Common myeloid progenitor, CD34-positive (primary cell): ENCODE measurements around the gene TOM1L2.
A peak's percentile ranks its signal among the peaks of the same experiment; 100 is the strongest.

Experiments
- CTCF ChIA-PET: fragments of 350-600 bp; sonication (Branson Sonifier 250); formaldehyde crosslinking; loops from one replicate; lab custom pipeline; 2021; ENCODE audit warnings: antibody characterized with exemption; lab: Charles Lee
- POLR2A ChIA-PET: fragments of 350-600 bp; sonication (Branson Sonifier 250); formaldehyde crosslinking; loops from one replicate; lab custom pipeline; 2021; ENCODE audit warnings: antibody characterized with exemption; lab: Charles Lee
- DNase-seq, 3 donors: peaks; one replicate each; pipeline versions ENCODE4 v3.0.0 to v3.0.0-alpha.2; 2013
- H3K27ac ChIP-seq, 2 experiments: 1 replicate in 1 of 2; 2 replicates in 1 of 2; pipeline ENCODE4 v1.7.0; 2013; ENCODE audit warnings: inconsistent platforms in 2 of 2, low read length in 2 of 2, mild to moderate bottlenecking in 2 of 2, low read depth in 1 of 2, moderate library complexity in 1 of 2; ENCODE audit not compliant: severe bottlenecking in 2 of 2, insufficient read depth in 1 of 2, poor library complexity in 1 of 2
- H3K27me3 ChIP-seq, 5 experiments: replicated peaks in 2 of 5; 1 replicate in 3 of 5; 2 replicates in 2 of 5; pipeline versions ENCODE4 v1.6.1 to v1.7.0; 2013; ENCODE audit warnings: low read length in 4 of 5, mild to moderate bottlenecking in 2 of 5, moderate library complexity in 2 of 5, inconsistent platforms in 1 of 5; ENCODE audit not compliant: insufficient read depth in 5 of 5, control insufficient read depth in 4 of 5
- H3K36me3 ChIP-seq, 4 experiments: 1 replicate in 2 of 4; 2 replicates in 2 of 4; pipeline versions ENCODE4 v1.6.1 to v1.7.0; 2013; ENCODE audit warnings: low read length in 3 of 4, control low read depth in 1 of 4, mild to moderate bottlenecking in 1 of 4; ENCODE audit not compliant: control insufficient read depth in 4 of 4, insufficient read depth in 4 of 4
- H3K4me1 ChIP-seq, 4 experiments: 1 replicate in 3 of 4; 2 replicates in 1 of 4; pipeline versions ENCODE4 v1.6.1 to v1.7.1; 2013; ENCODE audit warnings: low read length in 3 of 4, mild to moderate bottlenecking in 3 of 4, control low read depth in 1 of 4, inconsistent platforms in 1 of 4, moderate library complexity in 1 of 4; ENCODE audit not compliant: control insufficient read depth in 4 of 4, insufficient read depth in 4 of 4; ENCODE audit errors: control extremely low read depth in 1 of 4
- H3K4me3 ChIP-seq, 7 experiments: 1 replicate in 4 of 7; 2 replicates in 3 of 7; pipeline versions ENCODE4 v1.5.1 to v1.7.0; 2013; ENCODE audit warnings: mild to moderate bottlenecking in 7 of 7, low read length in 6 of 7, moderate library complexity in 6 of 7, inconsistent platforms in 2 of 7, low read depth in 2 of 7, control low read depth in 1 of 7; ENCODE audit not compliant: insufficient read depth in 4 of 7, control insufficient read depth in 1 of 7; ENCODE audit errors: extremely low read depth in 1 of 7
- H3K9me3 ChIP-seq, 5 experiments: 1 replicate in 4 of 5; 2 replicates in 1 of 5; pipeline versions ENCODE4 v1.6.1 to v1.7.1; 2013; ENCODE audit warnings: low read length in 4 of 5, mild to moderate bottlenecking in 2 of 5, inconsistent platforms in 1 of 5, low read depth in 1 of 5, moderate library complexity in 1 of 5; ENCODE audit not compliant: control insufficient read depth in 4 of 5, insufficient read depth in 2 of 5; ENCODE audit errors: control extremely low read depth in 1 of 5
- WGBS: methylation state at CpG from one replicate; pipeline ENCODE4 v1.1.5; 2013; ENCODE audit not compliant: insufficient coverage; 5-methylcytosine and 5-hydroxymethylcytosine counted together

Gene TOM1L2

DNA sequence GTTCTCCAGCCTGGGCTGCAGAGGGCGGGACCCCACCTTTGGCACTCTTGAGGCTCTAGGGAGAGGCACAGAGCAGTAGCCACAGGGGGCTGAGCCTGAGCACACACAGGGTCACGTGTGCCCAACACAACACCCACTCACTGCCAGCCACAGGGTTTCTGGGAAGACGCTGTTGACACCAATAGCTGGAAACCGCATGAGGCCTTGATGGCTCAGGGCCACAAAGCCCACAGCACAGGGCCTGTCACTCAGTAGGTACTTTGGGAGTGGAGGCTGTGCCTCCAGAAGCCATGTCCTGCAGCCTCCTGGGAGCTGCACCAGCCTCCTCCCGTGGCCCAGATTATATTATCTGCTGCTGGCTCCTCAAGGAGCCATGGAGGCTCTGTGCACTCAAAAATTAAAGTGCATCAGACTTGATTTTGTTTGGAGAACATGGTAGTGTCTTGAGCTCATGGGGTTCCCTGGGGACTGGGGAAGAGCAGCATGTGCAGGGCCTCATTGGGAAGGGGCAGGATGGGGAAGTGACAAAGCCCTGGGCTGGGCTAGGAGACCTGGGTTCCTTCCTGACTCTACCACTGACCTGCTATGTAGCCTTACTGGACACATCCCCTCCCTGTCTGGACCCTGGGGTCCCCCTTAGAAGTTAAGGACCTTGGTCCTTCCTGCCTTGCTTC, 122.9 kb downstream of the TOM1L2 start:
- DNase-seq: peak; percentile 38 to 80 (median 79)
- H3K27ac ChIP-seq: peak overlapping the region in 1 of 2 experiments; percentile 51
- H3K9me3 ChIP-seq: no peaks in the 10 kb centered on the region
- H3K4me3 ChIP-seq: peak overlapping the region in 2 of 7 experiments; percentile 12 to 48
- H3K4me1 ChIP-seq: peaks cover 0 to 55% (median 46%) of the 10 kb centered on the region in 4 experiments
- ChIA-PET POLR2A (interaction anchor here (0.6 to 4.6 kb wide), 3 partner anchors 12 to 57 kb away, joined by 3 to 17 read pairs (median 3); partner anchors contain the start of gene SREBF1), CTCF (interaction anchor here (1.0 to 5.7 kb wide), 13 partner anchors 8 to 61 kb away, joined by 3 to 39 read pairs (median 4); partner anchors contain the start of gene SREBF1)
- no peaks in the 10 kb centered on the region for H3K27me3 ChIP-seq
- WGBS: 63% methylated on average over 3 of the region's 5 CpGs
- H3K36me3 ChIP-seq: no peaks in the 10 kb centered on the region

DNA sequence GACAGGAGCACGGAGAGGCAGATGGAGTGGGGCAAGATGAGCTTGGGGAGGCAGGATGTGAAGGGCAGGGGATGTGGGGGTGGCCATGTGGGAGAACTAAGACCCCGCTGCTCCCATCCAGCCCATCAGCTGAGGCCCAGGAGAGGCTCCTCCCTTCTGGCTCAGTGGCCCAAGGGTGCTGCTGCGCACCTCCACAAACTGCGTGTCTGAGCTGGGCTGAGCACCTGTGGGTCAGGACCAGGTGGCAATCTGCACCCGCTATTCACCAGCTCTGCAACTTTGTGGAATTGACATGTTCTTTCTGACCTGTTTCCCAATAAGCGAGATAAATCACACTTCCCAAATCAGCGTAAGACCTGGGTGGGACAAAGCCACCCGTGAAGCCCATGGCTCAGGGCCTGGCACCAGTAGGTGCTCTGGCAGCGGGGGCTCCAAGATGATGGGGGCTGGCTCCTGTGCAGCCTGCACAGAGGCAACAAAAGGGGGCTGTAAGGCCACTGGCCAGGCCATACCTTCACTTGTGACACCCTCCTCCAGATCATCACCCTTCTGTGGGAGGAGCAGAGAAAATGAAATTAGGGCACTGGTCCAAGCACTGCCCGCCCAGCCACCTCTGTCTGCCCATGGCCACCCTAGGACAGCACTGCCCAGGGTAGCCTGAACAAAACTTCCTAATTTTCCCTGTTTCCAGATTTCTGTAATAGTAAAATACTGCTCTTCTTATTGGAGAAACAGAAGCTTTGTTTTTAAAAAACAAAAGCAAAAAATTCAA, 123.7 kb downstream of the TOM1L2 start:
- Histone ChIP-seq H3K27me3 (no peaks in the 10 kb centered on the region), H3K27ac (no peak overlapping the region), H3K9me3 (no peaks in the 10 kb centered on the region), H3K4me1 (peaks cover 0 to 55% (median 46%) of the 10 kb centered on the region in 4 experiments), H3K36me3 (no peaks in the 10 kb centered on the region), H3K4me3 (peak overlapping the region in 2 of 7 experiments; percentile 1 to 48)
- ChIA-PET CTCF (interaction anchor here (1.0 to 5.7 kb wide), 13 partner anchors 10 to 62 kb away, joined by 3 to 39 read pairs (median 4); partner anchors contain the start of gene SREBF1), POLR2A (interaction anchor here (0.6 to 4.6 kb wide), 3 partner anchors 11 to 56 kb away, joined by 3 to 17 read pairs (median 3); partner anchors contain the start of gene SREBF1)
- no peak for DNase-seq
- 88% methylated on average over 8 of the region's 10 CpGs for WGBS

DNA sequence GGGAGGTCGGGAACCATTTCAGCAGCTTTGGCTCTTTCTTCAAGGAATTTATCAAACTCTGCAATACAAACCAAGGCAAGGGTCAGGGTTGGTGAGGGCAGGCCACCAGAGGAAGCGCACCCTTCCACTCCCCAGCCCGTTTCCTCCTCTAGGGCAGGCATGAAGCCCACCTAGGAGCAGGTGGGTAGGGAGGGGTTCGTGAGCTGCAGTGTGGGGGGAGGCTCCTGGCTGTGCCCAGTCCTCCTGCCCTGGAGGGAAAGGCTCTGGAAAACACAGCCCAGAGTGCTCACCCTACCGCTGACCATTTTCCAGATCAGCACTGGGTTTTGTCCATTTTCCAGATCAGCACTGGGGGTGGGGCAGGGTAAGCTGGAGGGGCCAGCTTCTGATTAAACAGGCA, 124.5 kb downstream of the TOM1L2 start:
- WGBS: 100% methylated on average over 1 of the region's 5 CpGs
- H3K27me3 ChIP-seq: no peaks in the 10 kb centered on the region
- no peak overlapping the region for H3K4me3 ChIP-seq
- POLR2A ChIA-PET: interaction anchor here (4.6 kb wide), 1 partner anchor 10 kb away, joined by 17 read pairs; the partner anchor contains the start of gene SREBF1
- no peak for DNase-seq
- no peaks in the 10 kb centered on the region for H3K36me3 ChIP-seq
- no peak overlapping the region for H3K27ac ChIP-seq
- H3K4me1 ChIP-seq: peaks cover 0 to 60% (median 46%) of the 10 kb centered on the region in 4 experiments
- CTCF ChIA-PET: interaction anchor here (0.8 to 5.7 kb wide), 8 partner anchors 9 to 39 kb away, joined by 3 to 39 read pairs (median 5); partner anchors contain the start of gene SREBF1
- H3K9me3 ChIP-seq: no peaks in the 10 kb centered on the region

DNA sequence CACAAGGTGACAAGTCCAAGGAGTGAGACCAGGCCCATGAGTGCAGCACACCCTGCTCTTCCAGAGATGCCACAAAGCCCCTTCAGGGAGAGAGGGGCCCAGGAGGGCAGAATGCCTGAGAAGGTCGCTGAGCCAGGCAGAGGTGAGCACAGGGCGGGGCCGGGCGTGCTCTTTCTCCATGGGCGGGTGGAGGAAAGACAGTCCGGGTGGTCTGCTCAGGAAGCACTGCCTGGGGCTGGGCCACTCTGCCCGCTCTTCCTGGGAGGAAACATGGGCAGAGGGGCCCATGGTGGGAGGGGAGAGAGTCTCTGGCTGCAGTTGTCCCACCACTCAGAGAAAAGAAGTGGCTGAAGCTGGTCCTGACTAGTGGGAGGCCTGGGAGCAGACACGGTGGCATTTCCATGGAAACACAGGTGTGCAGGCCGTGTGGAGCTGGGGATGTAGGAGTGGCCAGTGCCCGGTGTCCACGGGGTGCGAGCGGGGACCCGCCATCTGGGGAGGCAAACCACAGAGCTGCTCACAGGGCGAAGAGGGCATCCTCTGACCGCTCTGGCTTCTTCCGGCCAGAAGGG, 125.0 kb downstream of the TOM1L2 start:
- Histone ChIP-seq H3K4me1 (peaks cover 0 to 65% (median 46%) of the 10 kb centered on the region in 4 experiments), H3K27me3 (no peaks in the 10 kb centered on the region), H3K4me3 (peak overlapping the region in 1 of 7 experiments; percentile 24), H3K36me3 (no peaks in the 10 kb centered on the region), H3K27ac (no peak overlapping the region), H3K9me3 (no peaks in the 10 kb centered on the region)
- POLR2A ChIA-PET: interaction anchor here (4.6 kb wide), 1 partner anchor 10 kb away, joined by 17 read pairs; the partner anchor contains the start of gene SREBF1
- WGBS: 69% methylated on average over 13 of the region's 17 CpGs
- CTCF ChIA-PET: interaction anchor here (0.8 to 5.7 kb wide), 5 partner anchors 8 to 39 kb away, joined by 4 to 39 read pairs (median 11); partner anchors contain the start of gene SREBF1
- no peak for DNase-seq

DNA sequence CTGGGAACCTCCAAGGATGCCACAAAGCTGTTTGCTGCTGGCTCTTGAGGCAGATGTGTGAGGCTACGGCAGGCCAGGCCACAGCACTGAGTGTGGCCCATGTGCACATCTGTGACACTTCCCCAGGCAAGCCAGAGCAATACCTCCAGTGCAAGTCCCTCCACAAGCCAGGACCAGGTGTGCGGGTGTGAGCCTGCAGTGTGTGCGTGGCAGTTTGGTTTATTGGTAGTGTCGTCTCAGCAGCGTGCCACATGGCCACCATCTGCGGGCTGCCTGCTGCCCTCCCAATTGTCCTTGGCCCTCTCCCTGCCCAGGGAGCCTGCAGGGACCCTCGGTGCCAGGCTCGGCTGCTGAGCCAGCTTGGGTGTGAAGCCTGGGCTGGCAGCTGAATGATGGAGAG, 125.6 kb downstream of the TOM1L2 start:
- Histone ChIP-seq H3K36me3 (no peaks in the 10 kb centered on the region), H3K27ac (no peak overlapping the region), H3K4me1 (peaks cover 0 to 71% (median 46%) of the 10 kb centered on the region in 4 experiments), H3K9me3 (no peaks in the 10 kb centered on the region), H3K4me3 (peak overlapping the region in 1 of 7 experiments; percentile 24), H3K27me3 (no peaks in the 10 kb centered on the region)
- 100% methylated on average over 8 of the region's 8 CpGs for WGBS
- ChIA-PET CTCF (interaction anchor here (1.0 to 5.7 kb wide), 4 partner anchors 8 to 40 kb away, joined by 3 to 39 read pairs (median 8); partner anchors contain the start of gene SREBF1), POLR2A (interaction anchor here (4.6 kb wide), 1 partner anchor 9 kb away, joined by 17 read pairs; the partner anchor contains the start of gene SREBF1)
- DNase-seq: no peak

DNA sequence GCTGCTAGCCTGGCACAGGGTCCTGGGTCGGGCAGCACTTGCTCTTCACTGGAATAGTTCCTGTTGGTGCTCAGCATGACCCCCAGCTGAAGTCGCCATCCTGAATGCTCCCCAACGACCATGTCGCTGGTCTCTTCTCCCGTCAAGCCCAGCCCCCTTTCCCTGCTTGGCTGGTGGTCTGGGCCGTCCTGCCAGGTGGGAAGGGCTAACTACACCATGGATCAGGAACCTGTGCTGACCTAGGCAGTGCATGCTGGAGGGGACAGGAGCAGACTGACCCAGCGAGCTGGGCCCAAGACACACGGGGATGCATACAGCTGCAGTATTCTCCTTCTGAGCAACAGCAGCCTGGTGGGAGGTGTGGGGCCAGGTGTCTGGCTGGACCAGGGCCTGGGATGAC, 126.2 kb downstream of the TOM1L2 start:
- Histone ChIP-seq H3K27ac (no peak overlapping the region), H3K4me3 (no peak overlapping the region), H3K36me3 (no peaks in the 10 kb centered on the region), H3K4me1 (peaks cover 0 to 73% (median 46%) of the 10 kb centered on the region in 4 experiments), H3K9me3 (no peaks in the 10 kb centered on the region), H3K27me3 (no peaks in the 10 kb centered on the region)
- POLR2A ChIA-PET: no interaction called here
- 96% methylated on average over 8 of the region's 8 CpGs for WGBS
- DNase-seq: no peak
- CTCF ChIA-PET: interaction anchor here (1.0 to 5.7 kb wide), 5 partner anchors 8 to 40 kb away, joined by 3 to 39 read pairs (median 3); partner anchors contain the start of gene SREBF1
